ENCODE results near the gene CACNA1A.

- TF ChIP-seq CTCF (IDR thresholded peaks at IDR 0.05) (no peak), POLR2A (IDR thresholded peaks at IDR 0.05) (no peak)
Observed at GRCh38 chr19:13181747-13182388, 324.4 kb downstream of the CACNA1A start.

Data from heart left ventricle (tissue), 13 donors.